ENCODE data around the gene DCC. TPM values are rescaled to one million over a fixed set of nuclear protein-coding genes. Genes with fewer than 3 reads are reported as not detected.

Gene DCC
- total and polyA plus RNA-seq, 2 of the 8 experiments (the other 6 are each of a cell fraction or from before 2014, with no cell fraction given), result 0.14 to 1.4 TPM

- TF ChIP-seq CHD7 (IDR thresholded peaks at IDR 0.05; ENCODE audit: insufficient replicate concordance, low read length) (no peak), ATF3 (IDR thresholded peaks at IDR 0.05; ENCODE audit: insufficient read depth, low read depth, low read length) (no peak)
Measured at GRCh38 chr18:52451256-52451655, 111.3 kb downstream of the DCC start (continued).

Measured in H1 (cell line).